B cell (primary cell): ENCODE results near the gene CYP8B1. TPM values are rescaled to one million over a fixed set of nuclear protein-coding genes. Genes with fewer than 3 reads are reported as not detected.

ENCODE experiments used
- ATAC-seq: fragments of 200-7000 bp; cut with Tn5 transposase; one replicate; pipeline ENCODE4 v1.10.0; 2021; ENCODE audit warnings: low read depth, mild to moderate bottlenecking, moderate number of reproducible peaks, moderate library complexity
- CTCF ChIA-PET: fragments of 350-600 bp; sonication (Branson Sonifier 250); formaldehyde crosslinking; loops from one replicate; lab custom pipeline; 2021; ENCODE audit warnings: antibody characterized with exemption, inconsistent platforms; lab: Charles Lee
- POLR2A ChIA-PET: fragments of 350-600 bp; sonication (Branson Sonifier 250); formaldehyde crosslinking; loops from one replicate; lab custom pipeline; 2021; ENCODE audit warnings: antibody characterized with exemption; lab: Charles Lee
- DNase-seq: peaks from one replicate; pipeline ENCODE4 v3.0.0; 2013
- H2AFZ ChIP-seq: 2 replicates; pipeline ENCODE4 v1.6.1; 2012; ENCODE audit warnings: mild to moderate bottlenecking, low read depth, low read length; ENCODE audit not compliant: insufficient read depth, poor library complexity, severe bottlenecking
- H3K27ac ChIP-seq, 2 donors: 1 replicate in 1 of 2; 2 replicates in 1 of 2; pipeline ENCODE4 v1.5.1; 2012 to 2013; ENCODE audit warnings: low read length in 2 of 2, mild to moderate bottlenecking in 2 of 2, moderate library complexity in 1 of 2
- H3K27me3 ChIP-seq, 4 experiments: fragments of 200-600 bp in 1 of 4; sonication (generic) in 1 of 4; replicated peaks in 1 of 4; 1 replicate in 2 of 4; 2 replicates in 2 of 4; pipeline versions ENCODE4 v1.6.1 to v1.7.0; 2013 to 2016; ENCODE audit warnings: low read length in 3 of 4, mild to moderate bottlenecking in 2 of 4, mixed read lengths in 1 of 4, moderate library complexity in 1 of 4; ENCODE audit not compliant: insufficient read depth in 4 of 4, control insufficient read depth in 3 of 4; ENCODE audit errors: control extremely low read depth in 1 of 4
- H3K36me3 ChIP-seq, 2 experiments: replicated peaks in 1 of 2; 1 replicate in 1 of 2; 2 replicates in 1 of 2; pipeline versions ENCODE4 v1.6.1 to v1.7.1; 2013; ENCODE audit warnings: low read length in 1 of 2; ENCODE audit not compliant: insufficient read depth in 2 of 2, control insufficient read depth in 1 of 2; ENCODE audit errors: control extremely low read depth in 1 of 2, extremely low read depth in 1 of 2
- H3K4me1 ChIP-seq, 2 donors: fragments of 200-600 bp in 1 of 2; sonication (generic) in 1 of 2; 1 replicate in 1 of 2; 2 replicates in 1 of 2; pipeline versions ENCODE4 v1.5.1 to v1.6.1; 2013 to 2017; ENCODE audit warnings: low read length in 2 of 2; ENCODE audit not compliant: control insufficient read depth in 2 of 2, insufficient read depth in 2 of 2
- H3K4me2 ChIP-seq: replicated peaks from 2 replicates; pipeline ENCODE3; 2012; ENCODE audit warnings: mild to moderate bottlenecking, low read depth, low read length; ENCODE audit not compliant: poor library complexity, severe bottlenecking
- H3K4me3 ChIP-seq, 5 experiments: fragments of 200-600 bp in 1 of 5; sonication (generic) in 1 of 5; 1 replicate in 3 of 5; 2 replicates in 2 of 5; pipeline versions ENCODE4 v1.5.1 to v1.7.0; 2011 to 2016; ENCODE audit warnings: low read length in 4 of 5, mild to moderate bottlenecking in 4 of 5, low read depth in 2 of 5, control low read depth in 1 of 5, moderate library complexity in 1 of 5; ENCODE audit not compliant: insufficient read depth in 1 of 5; ENCODE audit errors: control extremely low read depth in 1 of 5, extremely low read depth in 1 of 5
- H3K79me2 ChIP-seq: fragments of 200-600 bp; sonication (generic); one replicate; pipeline ENCODE4 v1.6.0; 2016; ENCODE audit warnings: low read length; ENCODE audit not compliant: control insufficient read depth, insufficient read depth
- H3K9ac ChIP-seq: fragments of 200-600 bp; sonication (generic); 2 replicates; pipeline ENCODE4 v1.6.1; 2017; ENCODE audit warnings: mild to moderate bottlenecking, low read length, moderate library complexity
- H3K9me3 ChIP-seq, 3 donors: one replicate each; pipeline versions ENCODE4 v1.6.1 to v1.7.1; 2013; ENCODE audit warnings: low read length in 2 of 3; ENCODE audit not compliant: control insufficient read depth in 2 of 3, insufficient read depth in 1 of 3; ENCODE audit errors: control extremely low read depth in 1 of 3
- H4K20me1 ChIP-seq: 2 replicates; pipeline ENCODE4 v1.6.0; 2012; ENCODE audit warnings: mild to moderate bottlenecking, low read length; ENCODE audit not compliant: insufficient read depth, control insufficient read depth, poor library complexity, severe bottlenecking
- H3K27ac Mint-ChIP-seq: one replicate; pipeline ENCODE4 v1.8.0; 2021; ENCODE audit warnings: mixed read lengths
- H3K27me3 Mint-ChIP-seq: one replicate; pipeline ENCODE4 v1.8.0; 2021; ENCODE audit warnings: mixed read lengths
- H3K4me1 Mint-ChIP-seq: one replicate; pipeline ENCODE4 v1.8.0; 2021; ENCODE audit warnings: mixed read lengths
- H3K4me3 Mint-ChIP-seq: one replicate; pipeline ENCODE4 v1.8.0; 2021; ENCODE audit warnings: mixed read lengths
- H3K9me3 Mint-ChIP-seq: one replicate; pipeline ENCODE4 v1.8.0; 2022; ENCODE audit warnings: mixed read lengths; ENCODE audit not compliant: insufficient read depth
- CTCF ChIP-seq: fragments of 200-600 bp; IDR thresholded peaks from one replicate; pipeline ENCODE4 v1.8.0; 2022; ENCODE audit warnings: antibody characterized with exemption, mild to moderate bottlenecking
- EZH2 ChIP-seq: IDR thresholded peaks from 2 replicates; pipeline ENCODE4 v1.6.1; 2012; ENCODE audit warnings: borderline replicate concordance, low read depth, mild to moderate bottlenecking, moderate library complexity, low read length; ENCODE audit not compliant: insufficient read depth, poor library complexity, severe bottlenecking
- WGBS: methylation state at CpG from one replicate; pipeline ENCODE4 v1.1.5; 2013; ENCODE audit warnings: missing lambda C conversion rate; ENCODE audit not compliant: insufficient coverage; 5-methylcytosine and 5-hydroxymethylcytosine counted together
- intact Hi-C: fragments of 100-400 bp; cut with micrococcal nuclease; formaldehyde crosslinking; loops from one replicate; pipeline ENCODE4 v1.10.0; 2022
- polyA plus RNA-seq: library from polyadenylated mRNA; depleted of rRNA; stranded (reverse); fragments of >200 nt; gene quantifications from 2 replicates; pipeline ENCODE4 v1.2.3, GENCODE V29; 2012
- total RNA-seq, 2 donors: library from RNA; stranded (reverse); fragments of 120-200 nt in 1 of 2; gene quantifications; 1 replicate in 1 of 2; 2 replicates in 1 of 2; pipeline versions ENCODE4 v1.2.3 to v1.2.4, GENCODE V29; 2013 to 2022

CYP8B1 gene
- total and polyA plus RNA-seq, 2 donors (not counting 1 experiment from before 2014, with no cell fraction given), result not detected

GRCh38 chr3:42880601-42881451 lies 5.1 kb upstream of the CYP8B1 start:
- no peaks in the 10 kb centered on the region for H3K36me3 ChIP-seq
- H3K4me2 ChIP-seq, result peak overlapping the region; percentile 96
- Mint-ChIP-seq H3K27me3 (peaks cover 4% of the 10 kb centered on the region), H3K27ac (peak overlapping the region; percentile 83), H3K4me1 (peaks cover 7% of the 10 kb centered on the region), H3K9me3 (no peaks in the 10 kb centered on the region), H3K4me3 (peak overlapping the region; percentile 82)
- no peaks in the 10 kb centered on the region for H3K9me3 ChIP-seq
- H2AFZ ChIP-seq, result peak overlapping the region; percentile 97
- peaks cover 0 to 2% (median 0%) of the 10 kb centered on the region in 4 experiments for H3K27me3 ChIP-seq
- H3K4me3 ChIP-seq, result peak overlapping the region in 4 of 5 experiments; percentile 50 to 70 (median 68)
- no peaks in the 10 kb centered on the region for H4K20me1 ChIP-seq
- intact Hi-C loops, result loop anchor here (1.0 to 2.0 kb wide), 5 partner anchors 42 to 108 kb away; partner anchors contain the start of genes CCDC13 and HIGD1A
- WGBS, result 4% methylated on average over 53 of the region's 61 CpGs
- ChIA-PET POLR2A (no interaction called here), CTCF (interaction anchor here (0.6 to 3.7 kb wide), 23 partner anchors 9 to 300 kb away, joined by 3 to 72 read pairs (median 3); partner anchors contain the start of gene SEC22C)
- peak overlapping the region in 1 of 2 donors; percentile 76 for H3K27ac ChIP-seq
- peaks cover 10 to 14% of the 10 kb centered on the region in 2 donors for H3K4me1 ChIP-seq
- peak overlapping the region; percentile 77 for H3K9ac ChIP-seq
- H3K79me2 ChIP-seq, result no peaks in the 10 kb centered on the region
- DNase-seq (peak; percentile 92), ATAC-seq (peak; percentile 99)
- TF ChIP-seq EZH2, result no peak
- TF ChIP-seq CTCF, result peak; percentile 87

- Histone ChIP-seq H3K27me3 (peaks cover 0 to 2% (median 0%) of the 10 kb centered on the region in 4 experiments), H3K79me2 (no peaks in the 10 kb centered on the region), H3K4me2 (peak overlapping the region; percentile 96), H4K20me1 (no peaks in the 10 kb centered on the region), H3K36me3 (no peaks in the 10 kb centered on the region), H3K9me3 (no peaks in the 10 kb centered on the region), H3K27ac (no peak overlapping the region), H3K4me1 (peaks cover 10 to 14% of the 10 kb centered on the region in 2 donors), H3K4me3 (peak overlapping the region in 2 of 5 experiments; percentile 67 to 70), H2AFZ (peak overlapping the region; percentile 97), H3K9ac (peak overlapping the region; percentile 77)
- POLR2A ChIA-PET, result no interaction called here
- H3K9me3 Mint-ChIP-seq, result no peaks in the 10 kb centered on the region
- ATAC-seq (no peak), DNase-seq (no peak)
- peaks cover 1% of the 10 kb centered on the region for H3K27me3 Mint-ChIP-seq
- intact Hi-C loops, result loop anchor here (2.0 kb wide), 2 partner anchors 41 to 107 kb away; partner anchors contain the start of gene CCDC13
- peak overlapping the region; percentile 62 for H3K27ac Mint-ChIP-seq
- CTCF ChIA-PET, result interaction anchor here (1.0 to 3.5 kb wide), 4 partner anchors 41 to 100 kb away, joined by 3 to 22 read pairs (median 16); no protein-coding TSS in a partner anchor
- peaks cover 7% of the 10 kb centered on the region for H3K4me1 Mint-ChIP-seq
- WGBS, result 94% methylated on average over 3 of the region's 9 CpGs
- TF ChIP-seq EZH2, result no peak
- no peak for TF ChIP-seq CTCF
- H3K4me3 Mint-ChIP-seq, result peak overlapping the region; percentile 82
Observed at GRCh38 chr3:42880183-42880582, 4.5 kb upstream of the CYP8B1 start.
